SU-DHL-6 (cell line): ENCODE measurements around the gene PIP4P1.

Experiments
- H2AFZ ChIP-seq: fragments of 200-600 bp; sonication (generic); 2 replicates; pipeline ENCODE4 v1.6.1; 2014; ENCODE audit warnings: low read depth, mild to moderate bottlenecking, moderate library complexity, mixed read lengths, antibody characterized with exemption, low read length; ENCODE audit not compliant: severe bottlenecking
- H3F3A ChIP-seq: fragments of 200-600 bp; shearing (Covaris generic); 2 replicates; pipeline ENCODE4 v1.6.0; 2016; ENCODE audit warnings: antibody characterized with exemption, mild to moderate bottlenecking; ENCODE audit not compliant: insufficient read depth
- H3K27ac ChIP-seq: fragments of 200-600 bp; sonication (generic); 2 replicates; pipeline ENCODE4 v1.5.1; 2016; ENCODE audit warnings: low read depth, mild to moderate bottlenecking, low read length, moderate library complexity, mixed read lengths
- H3K27me3 ChIP-seq: fragments of 200-600 bp; sonication (generic), shearing (Covaris generic); 2 replicates; pipeline ENCODE4 v1.6.0; 2014; ENCODE audit warnings: mild to moderate bottlenecking, low read length
- H3K36me3 ChIP-seq: fragments of 200-600 bp; sonication (generic); 2 replicates; pipeline ENCODE4 v1.6.1; 2014; ENCODE audit warnings: mild to moderate bottlenecking, low read length, mixed read lengths
- H3K4me2 ChIP-seq: fragments of 300-600, 200-600 bp; shearing (Covaris generic), sonication (generic); 2 replicates; pipeline ENCODE4 v1.6.0; 2014; ENCODE audit warnings: low read length, low read depth, mild to moderate bottlenecking; ENCODE audit not compliant: poor library complexity, severe bottlenecking
- H3K4me3 ChIP-seq: fragments of 200-600 bp; sonication (generic); 2 replicates; pipeline ENCODE4 v1.5.1; 2014; ENCODE audit warnings: antibody characterized with exemption, low read length, mild to moderate bottlenecking, mixed read lengths; ENCODE audit not compliant: insufficient read depth, poor library complexity, severe bottlenecking
- H3K79me2 ChIP-seq: fragments of 200-600 bp; sonication (generic); 2 replicates; pipeline ENCODE4 v1.6.1; 2014; ENCODE audit warnings: mild to moderate bottlenecking, low read length, moderate library complexity; ENCODE audit not compliant: insufficient read depth
- H3K9ac ChIP-seq: fragments of 200-600 bp; sonication (generic); 2 replicates; pipeline ENCODE4 v1.7.0; 2014; ENCODE audit warnings: mild to moderate bottlenecking, low read length
- H3K9me2 ChIP-seq: fragments of 200-600 bp; sonication (generic); replicated peaks from 2 replicates; pipeline ENCODE4 v1.6.1; 2014; ENCODE audit warnings: low read length; ENCODE audit not compliant: insufficient read depth
- H3K9me3 ChIP-seq: fragments of 200-600 bp; sonication (generic); 2 replicates; pipeline ENCODE4 v1.6.1; 2014; ENCODE audit warnings: low read length, mixed read lengths; ENCODE audit not compliant: insufficient read depth
- H4K20me1 ChIP-seq: fragments of 200-600 bp; sonication (generic); 2 replicates; pipeline ENCODE4 v1.6.1; 2014; ENCODE audit warnings: low read depth, mild to moderate bottlenecking, antibody characterized with exemption, low read length, moderate library complexity, mixed read lengths
- CTCF ChIP-seq: fragments of 200-600 bp; sonication (generic); IDR thresholded peaks from one replicate; pipeline ENCODE4 v1.5.1; 2017; ENCODE audit warnings: antibody characterized with exemption, mild to moderate bottlenecking, low read length, moderate library complexity; ENCODE audit not compliant: insufficient read depth, poor library complexity, severe bottlenecking
- EZH2phosphoT487 ChIP-seq: fragments of 200-600 bp; sonication (generic), shearing (Covaris generic); conservative IDR thresholded peaks from 2 replicates; pipeline ENCODE4 v1.6.1; 2018; ENCODE audit warnings: mild to moderate bottlenecking, antibody characterized with exemption, low read length, moderate library complexity, mixed read lengths

Gene PIP4P1

GRCh38 chr14:20489093-20489994, 28.1 kb upstream of the PIP4P1 start:
- H3K4me3 ChIP-seq, result no peak overlapping the region
- no peak overlapping the region for H2AFZ ChIP-seq

GRCh38 chr14:20487396-20487725, 26.1 kb upstream of the PIP4P1 start:
- no peaks in the 10 kb centered on the region for H3F3A ChIP-seq
- no peak overlapping the region for H3K9ac ChIP-seq
- no peak overlapping the region for H3K27ac ChIP-seq
- no peak overlapping the region for H2AFZ ChIP-seq
- no peak overlapping the region for H3K4me3 ChIP-seq
- no peaks in the 10 kb centered on the region for H3K9me2 ChIP-seq
- no peak overlapping the region for H3K4me2 ChIP-seq
- H4K20me1 ChIP-seq, result no peaks in the 10 kb centered on the region
- H3K79me2 ChIP-seq, result no peaks in the 10 kb centered on the region
- H3K27me3 ChIP-seq, result no peaks in the 10 kb centered on the region
- H3K36me3 ChIP-seq, result no peaks in the 10 kb centered on the region
- TF ChIP-seq CTCF (no peak), EZH2phosphoT487 (no peak)
- no peaks in the 10 kb centered on the region for H3K9me3 ChIP-seq

More at GRCh38 chr14:20489093-20489994, 28.1 kb upstream of the PIP4P1 start:
- Histone ChIP-seq H3K4me2 (no peak overlapping the region), H3F3A (no peaks in the 10 kb centered on the region), H3K27me3 (no peaks in the 10 kb centered on the region), H3K27ac (no peak overlapping the region), H3K79me2 (no peaks in the 10 kb centered on the region), H3K9ac (no peak overlapping the region), H3K9me3 (no peaks in the 10 kb centered on the region), H3K36me3 (no peaks in the 10 kb centered on the region), H3K9me2 (no peaks in the 10 kb centered on the region), H4K20me1 (no peaks in the 10 kb centered on the region)
- TF ChIP-seq CTCF (no peak), EZH2phosphoT487 (no peak)

- no peak overlapping the region for H3K4me2 ChIP-seq
- no peaks in the 10 kb centered on the region for H3K79me2 ChIP-seq
- no peaks in the 10 kb centered on the region for H3K36me3 ChIP-seq
- no peaks in the 10 kb centered on the region for H3K27me3 ChIP-seq
- H3K9ac ChIP-seq, result no peak overlapping the region
- no peak overlapping the region for H2AFZ ChIP-seq
- no peak overlapping the region for H3K27ac ChIP-seq
- no peak overlapping the region for H3K4me3 ChIP-seq
- no peaks in the 10 kb centered on the region for H3K9me3 ChIP-seq
- H3F3A ChIP-seq, result no peaks in the 10 kb centered on the region
- no peaks in the 10 kb centered on the region for H3K9me2 ChIP-seq
- no peaks in the 10 kb centered on the region for H4K20me1 ChIP-seq
- TF ChIP-seq CTCF (no peak), EZH2phosphoT487 (no peak)
These were observed 25.6 kb upstream of the PIP4P1 start for GRCh38 chr14:20486684-20487395.
